NCI-H2227 (cell line): ENCODE results near the gene ANKRD34A.
A peak's percentile ranks its signal among the peaks of the same experiment; 100 is the strongest.

Experiments
- DNase-seq: peaks from one replicate; lab custom pipeline; 2025; ENCODE audit not compliant: unreplicated experiment; lab: John Stamatoyannopoulos, UW

Gene ANKRD34A

GRCh38 chr1:145974721-145975120 is 10.3 kb upstream of the ANKRD34A start:
- no peak for DNase-seq

- DNase-seq, result no peak
Observed at GRCh38 chr1:145972580-145972979, 8.2 kb upstream of the ANKRD34A start.

GRCh38 chr1:145967288-145967687 is 2.9 kb upstream of the ANKRD34A start:
- DNase-seq, result no peak

- DNase-seq, result no peak
Observed at GRCh38 chr1:145965119-145965744, 857 bp upstream of the ANKRD34A start.

GRCh38 chr1:145963265-145964019 is 933 bp downstream of the ANKRD34A start:
- DNase-seq, result no peak

GRCh38 chr1:145962157-145963102 is 1.9 kb downstream of the ANKRD34A start:
- peak; percentile 55 for DNase-seq

GRCh38 chr1:145961425-145962156 is 2.8 kb downstream of the ANKRD34A start:
- peak; percentile 60 for DNase-seq

- DNase-seq, result no peak
Observed at GRCh38 chr1:145961109-145961424, 3.3 kb downstream of the ANKRD34A start.

GRCh38 chr1:145960468-145961108 is 3.8 kb downstream of the ANKRD34A start:
- DNase-seq, result peak; percentile 90

GRCh38 chr1:145959957-145960467 is 4.4 kb downstream of the ANKRD34A start:
- DNase-seq, result peak; percentile 56

GRCh38 chr1:145959333-145959732 is 5.0 kb downstream of the ANKRD34A start:
- no peak for DNase-seq

- DNase-seq, result no peak
Observed at GRCh38 chr1:145958734-145959133, 5.6 kb downstream of the ANKRD34A start.

- peak; percentile 98 for DNase-seq
Observed at GRCh38 chr1:145957443-145958319, 6.7 kb downstream of the ANKRD34A start, which contains the start of gene LIX1L. LIX1L (minus strand) TSS chr1:145958017; CDS start chr1:145957927, 90 bp downstream.

GRCh38 chr1:145956781-145957442 is 7.5 kb downstream of the ANKRD34A start:
- no peak for DNase-seq

GRCh38 chr1:145956361-145956760 is 8.0 kb downstream of the ANKRD34A start:
- DNase-seq, result no peak

- no peak for DNase-seq
Observed at GRCh38 chr1:145955436-145955835, 8.9 kb downstream of the ANKRD34A start.

- DNase-seq, result no peak
Observed at GRCh38 chr1:145953861-145954260, 10.5 kb downstream of the ANKRD34A start.

- no peak for DNase-seq
Observed at GRCh38 chr1:145952903-145953302, 11.5 kb downstream of the ANKRD34A start.

- no peak for DNase-seq
Observed at GRCh38 chr1:145951526-145951925, 12.8 kb downstream of the ANKRD34A start.
